ENCODE results near the gene MTX1. TPM values are rescaled to one million over a fixed set of nuclear protein-coding genes. Genes with fewer than 3 reads are reported as not detected.

The MTX1 gene
- total and polyA plus RNA-seq, 9 of the 15 experiments (the other 6 are each of a cell fraction or from before 2014, with no cell fraction given) = 29.1 to 98.4 (median 66.9) TPM

DNA sequence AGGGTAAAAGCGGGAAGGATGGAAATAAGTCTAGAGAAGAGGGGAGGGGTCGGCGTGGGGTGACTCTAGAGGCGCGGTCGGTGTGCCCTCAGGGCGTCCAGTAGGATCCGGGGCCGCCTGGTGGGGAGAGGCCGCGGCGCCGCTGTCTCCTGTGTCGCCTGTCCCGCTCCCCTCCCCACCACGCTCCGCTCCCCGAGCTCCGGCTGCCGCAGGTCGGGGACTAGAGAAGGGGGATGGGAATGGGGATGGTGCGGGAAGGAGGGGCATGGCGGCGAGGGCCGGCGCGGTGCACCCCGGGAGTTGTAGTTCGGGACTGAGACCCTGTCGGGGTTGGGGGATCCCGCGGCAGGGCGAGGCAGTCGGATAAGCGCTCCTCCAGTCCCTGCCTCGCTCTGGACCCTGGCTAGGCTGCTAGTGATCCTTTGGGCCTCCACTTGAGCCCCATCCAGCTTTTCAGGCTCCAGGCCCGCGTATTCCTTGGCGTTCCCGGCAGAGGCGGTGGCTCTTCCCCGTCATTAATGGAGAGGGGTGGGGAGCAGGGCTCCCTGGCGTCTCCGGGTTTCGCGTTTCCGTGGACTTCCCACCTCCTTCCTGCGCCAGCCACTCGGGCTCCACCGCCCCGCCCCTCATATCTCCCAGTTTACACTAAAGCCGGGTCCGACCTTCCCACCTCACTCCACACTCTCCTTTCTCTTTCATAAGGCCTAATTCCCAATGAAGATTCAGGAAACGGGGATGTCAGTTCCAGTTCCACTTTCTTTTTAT lies 46.9 kb downstream of the MTX1 start, which contains the start of gene ENTREP3 (continued):
- TF ChIP-seq, protein P1, sequence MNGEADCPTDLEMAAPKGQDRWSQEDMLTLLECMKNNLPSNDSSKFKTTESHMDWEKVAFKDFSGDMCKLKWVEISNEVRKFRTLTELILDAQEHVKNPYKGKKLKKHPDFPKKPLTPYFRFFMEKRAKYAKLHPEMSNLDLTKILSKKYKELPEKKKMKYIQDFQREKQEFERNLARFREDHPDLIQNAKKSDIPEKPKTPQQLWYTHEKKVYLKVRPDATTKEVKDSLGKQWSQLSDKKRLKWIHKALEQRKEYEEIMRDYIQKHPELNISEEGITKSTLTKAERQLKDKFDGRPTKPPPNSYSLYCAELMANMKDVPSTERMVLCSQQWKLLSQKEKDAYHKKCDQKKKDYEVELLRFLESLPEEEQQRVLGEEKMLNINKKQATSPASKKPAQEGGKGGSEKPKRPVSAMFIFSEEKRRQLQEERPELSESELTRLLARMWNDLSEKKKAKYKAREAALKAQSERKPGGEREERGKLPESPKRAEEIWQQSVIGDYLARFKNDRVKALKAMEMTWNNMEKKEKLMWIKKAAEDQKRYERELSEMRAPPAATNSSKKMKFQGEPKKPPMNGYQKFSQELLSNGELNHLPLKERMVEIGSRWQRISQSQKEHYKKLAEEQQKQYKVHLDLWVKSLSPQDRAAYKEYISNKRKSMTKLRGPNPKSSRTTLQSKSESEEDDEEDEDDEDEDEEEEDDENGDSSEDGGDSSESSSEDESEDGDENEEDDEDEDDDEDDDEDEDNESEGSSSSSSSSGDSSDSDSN (IDR thresholded peaks at IDR 0.05; ENCODE audit: borderline replicate concordance in 1 of 2, low read depth in 2 of 2, low read length in 2 of 2) = peak; percentile 76 to 98; a peak in 3 of 4 replicates
- TF ChIP-seq HDAC1 (IDR thresholded peaks at IDR 0.05) (0 out of 4 replicates have a peak, but pooled peaks of 1 of the 2 experiments have one; percentile 50), CBX3 (IDR thresholded peaks at IDR 0.05; ENCODE audit: borderline replicate concordance in 1 of 2, low read length in 2 of 2) (no peak; a peak in 1 of 3 replicates), ERF (CRISPR knock-in tag; IDR thresholded peaks at IDR 0.05) (peak; percentile 72; the same call in 1 of the 2 replicates), CREB1 (IDR thresholded peaks at IDR 0.05) (no peak), CREB1 (CRISPR knock-in tag; IDR thresholded peaks at IDR 0.05) (peak; percentile 63; the same call in 1 of the 2 replicates), CXXC5 (CRISPR knock-in tag; IDR thresholded peaks at IDR 0.05) (peak; percentile 84), RBM34 (IDR thresholded peaks at IDR 0.05; ENCODE audit: borderline replicate concordance, insufficient read depth, low read length) (0 out of 2 replicates have a peak, but pooled peaks have one; percentile 10)
- TF ChIP-seq, protein P2, sequence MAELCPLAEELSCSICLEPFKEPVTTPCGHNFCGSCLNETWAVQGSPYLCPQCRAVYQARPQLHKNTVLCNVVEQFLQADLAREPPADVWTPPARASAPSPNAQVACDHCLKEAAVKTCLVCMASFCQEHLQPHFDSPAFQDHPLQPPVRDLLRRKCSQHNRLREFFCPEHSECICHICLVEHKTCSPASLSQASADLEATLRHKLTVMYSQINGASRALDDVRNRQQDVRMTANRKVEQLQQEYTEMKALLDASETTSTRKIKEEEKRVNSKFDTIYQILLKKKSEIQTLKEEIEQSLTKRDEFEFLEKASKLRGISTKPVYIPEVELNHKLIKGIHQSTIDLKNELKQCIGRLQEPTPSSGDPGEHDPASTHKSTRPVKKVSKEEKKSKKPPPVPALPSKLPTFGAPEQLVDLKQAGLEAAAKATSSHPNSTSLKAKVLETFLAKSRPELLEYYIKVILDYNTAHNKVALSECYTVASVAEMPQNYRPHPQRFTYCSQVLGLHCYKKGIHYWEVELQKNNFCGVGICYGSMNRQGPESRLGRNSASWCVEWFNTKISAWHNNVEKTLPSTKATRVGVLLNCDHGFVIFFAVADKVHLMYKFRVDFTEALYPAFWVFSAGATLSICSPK (IDR thresholded peaks at IDR 0.05; ENCODE audit: borderline replicate concordance) = no peak
- TF ChIP-seq, protein P3, sequence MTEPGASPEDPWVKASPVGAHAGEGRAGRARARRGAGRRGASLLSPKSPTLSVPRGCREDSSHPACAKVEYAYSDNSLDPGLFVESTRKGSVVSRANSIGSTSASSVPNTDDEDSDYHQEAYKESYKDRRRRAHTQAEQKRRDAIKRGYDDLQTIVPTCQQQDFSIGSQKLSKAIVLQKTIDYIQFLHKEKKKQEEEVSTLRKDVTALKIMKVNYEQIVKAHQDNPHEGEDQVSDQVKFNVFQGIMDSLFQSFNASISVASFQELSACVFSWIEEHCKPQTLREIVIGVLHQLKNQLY (CRISPR knock-in tag; conservative IDR thresholded peaks at IDR 0.05) = no peak
- TF ChIP-seq, protein P4, sequence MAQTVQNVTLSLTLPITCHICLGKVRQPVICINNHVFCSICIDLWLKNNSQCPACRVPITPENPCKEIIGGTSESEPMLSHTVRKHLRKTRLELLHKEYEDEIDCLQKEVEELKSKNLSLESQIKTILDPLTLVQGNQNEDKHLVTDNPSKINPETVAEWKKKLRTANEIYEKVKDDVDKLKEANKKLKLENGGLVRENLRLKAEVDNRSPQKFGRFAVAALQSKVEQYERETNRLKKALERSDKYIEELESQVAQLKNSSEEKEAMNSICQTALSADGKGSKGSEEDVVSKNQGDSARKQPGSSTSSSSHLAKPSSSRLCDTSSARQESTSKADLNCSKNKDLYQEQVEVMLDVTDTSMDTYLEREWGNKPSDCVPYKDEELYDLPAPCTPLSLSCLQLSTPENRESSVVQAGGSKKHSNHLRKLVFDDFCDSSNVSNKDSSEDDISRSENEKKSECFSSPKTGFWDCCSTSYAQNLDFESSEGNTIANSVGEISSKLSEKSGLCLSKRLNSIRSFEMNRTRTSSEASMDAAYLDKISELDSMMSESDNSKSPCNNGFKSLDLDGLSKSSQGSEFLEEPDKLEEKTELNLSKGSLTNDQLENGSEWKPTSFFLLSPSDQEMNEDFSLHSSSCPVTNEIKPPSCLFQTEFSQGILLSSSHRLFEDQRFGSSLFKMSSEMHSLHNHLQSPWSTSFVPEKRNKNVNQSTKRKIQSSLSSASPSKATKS (CRISPR knock-in tag; IDR thresholded peaks at IDR 0.05) = no peak
- TF ChIP-seq, protein P5, sequence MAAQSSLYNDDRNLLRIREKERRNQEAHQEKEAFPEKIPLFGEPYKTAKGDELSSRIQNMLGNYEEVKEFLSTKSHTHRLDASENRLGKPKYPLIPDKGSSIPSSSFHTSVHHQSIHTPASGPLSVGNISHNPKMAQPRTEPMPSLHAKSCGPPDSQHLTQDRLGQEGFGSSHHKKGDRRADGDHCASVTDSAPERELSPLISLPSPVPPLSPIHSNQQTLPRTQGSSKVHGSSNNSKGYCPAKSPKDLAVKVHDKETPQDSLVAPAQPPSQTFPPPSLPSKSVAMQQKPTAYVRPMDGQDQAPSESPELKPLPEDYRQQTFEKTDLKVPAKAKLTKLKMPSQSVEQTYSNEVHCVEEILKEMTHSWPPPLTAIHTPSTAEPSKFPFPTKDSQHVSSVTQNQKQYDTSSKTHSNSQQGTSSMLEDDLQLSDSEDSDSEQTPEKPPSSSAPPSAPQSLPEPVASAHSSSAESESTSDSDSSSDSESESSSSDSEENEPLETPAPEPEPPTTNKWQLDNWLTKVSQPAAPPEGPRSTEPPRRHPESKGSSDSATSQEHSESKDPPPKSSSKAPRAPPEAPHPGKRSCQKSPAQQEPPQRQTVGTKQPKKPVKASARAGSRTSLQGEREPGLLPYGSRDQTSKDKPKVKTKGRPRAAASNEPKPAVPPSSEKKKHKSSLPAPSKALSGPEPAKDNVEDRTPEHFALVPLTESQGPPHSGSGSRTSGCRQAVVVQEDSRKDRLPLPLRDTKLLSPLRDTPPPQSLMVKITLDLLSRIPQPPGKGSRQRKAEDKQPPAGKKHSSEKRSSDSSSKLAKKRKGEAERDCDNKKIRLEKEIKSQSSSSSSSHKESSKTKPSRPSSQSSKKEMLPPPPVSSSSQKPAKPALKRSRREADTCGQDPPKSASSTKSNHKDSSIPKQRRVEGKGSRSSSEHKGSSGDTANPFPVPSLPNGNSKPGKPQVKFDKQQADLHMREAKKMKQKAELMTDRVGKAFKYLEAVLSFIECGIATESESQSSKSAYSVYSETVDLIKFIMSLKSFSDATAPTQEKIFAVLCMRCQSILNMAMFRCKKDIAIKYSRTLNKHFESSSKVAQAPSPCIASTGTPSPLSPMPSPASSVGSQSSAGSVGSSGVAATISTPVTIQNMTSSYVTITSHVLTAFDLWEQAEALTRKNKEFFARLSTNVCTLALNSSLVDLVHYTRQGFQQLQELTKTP (IDR thresholded peaks at IDR 0.05; ENCODE audit: low read depth in 1 of 2, partially characterized antibody in 2 of 2) = peak; percentile 50 to 88

All from K562 (cell line).